GDM1 (cell line): Measurements from ENCODE around the gene PDCL2.
"Not testable (repeated sequence)": the region's sequence is repeated elsewhere in the genome, so short reads cannot be mapped to it uniquely, and the experiment has no call there.

ENCODE experiments used
- DNase-seq: peaks from one replicate; lab custom pipeline; 2025; lab: John Stamatoyannopoulos, UW

The PDCL2 gene

DNA sequence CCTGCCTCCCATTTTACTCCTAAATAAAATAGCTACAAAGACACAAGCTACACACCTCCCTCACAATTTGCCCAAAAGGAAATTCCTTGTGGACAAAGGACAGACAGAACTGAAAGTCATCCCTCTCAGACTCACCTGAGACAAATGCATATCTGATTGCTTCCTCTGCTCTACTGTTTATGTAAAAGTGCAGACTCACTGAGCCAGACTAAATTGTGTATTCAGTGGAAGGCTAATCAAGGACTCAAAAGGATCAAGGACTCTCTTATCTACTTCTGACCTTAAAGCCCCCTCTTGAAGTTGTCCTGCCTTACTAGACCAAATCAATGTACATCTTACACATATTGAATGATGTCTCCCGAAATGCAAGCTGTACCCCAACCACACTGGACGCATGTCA is 3.9 kb downstream of the PDCL2 start:
- DNase-seq = no peak

GRCh38 chr4:55582773-55583172 is 9.3 kb downstream of the PDCL2 start:
- DNase-seq = not testable (repeated sequence)

DNA sequence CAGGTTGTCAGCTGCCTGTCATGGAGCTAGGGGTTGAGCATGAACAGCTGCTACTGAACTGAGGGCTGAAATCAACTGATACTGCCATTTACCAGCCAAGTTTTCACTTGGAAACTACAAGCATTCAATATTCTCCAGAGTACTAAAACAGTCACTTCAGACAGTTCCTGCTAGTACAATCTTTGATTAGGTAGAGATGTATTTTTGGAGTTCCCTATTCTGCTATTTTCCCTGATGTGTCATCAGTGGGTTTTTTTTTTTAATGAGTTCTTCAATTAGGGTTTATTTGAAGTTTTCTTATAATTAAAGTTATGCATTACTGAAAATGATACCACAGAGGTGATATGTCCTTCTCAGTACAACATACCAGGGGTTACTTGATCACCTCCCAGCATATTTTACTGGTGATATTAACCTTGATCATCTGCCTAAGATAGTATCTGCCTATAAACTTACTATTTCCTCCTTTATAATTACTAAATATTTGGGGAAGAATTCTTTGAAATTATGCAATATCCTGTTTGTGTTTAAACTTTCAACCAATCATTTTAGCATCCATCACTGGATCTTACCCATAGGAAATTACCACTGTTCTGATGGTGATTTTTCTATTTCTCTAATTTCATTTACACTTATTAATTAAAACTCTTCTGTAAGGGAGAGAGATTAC is 13.6 kb downstream of the PDCL2 start:
- no peak for DNase-seq

GRCh38 chr4:55575513-55575912 is 16.5 kb downstream of the PDCL2 start:
- no peak for DNase-seq

GRCh38 chr4:55574252-55574651 is 17.8 kb downstream of the PDCL2 start:
- DNase-seq = no peak

GRCh38 chr4:55571806-55572205 is 20.2 kb downstream of the PDCL2 start:
- no peak for DNase-seq

DNA sequence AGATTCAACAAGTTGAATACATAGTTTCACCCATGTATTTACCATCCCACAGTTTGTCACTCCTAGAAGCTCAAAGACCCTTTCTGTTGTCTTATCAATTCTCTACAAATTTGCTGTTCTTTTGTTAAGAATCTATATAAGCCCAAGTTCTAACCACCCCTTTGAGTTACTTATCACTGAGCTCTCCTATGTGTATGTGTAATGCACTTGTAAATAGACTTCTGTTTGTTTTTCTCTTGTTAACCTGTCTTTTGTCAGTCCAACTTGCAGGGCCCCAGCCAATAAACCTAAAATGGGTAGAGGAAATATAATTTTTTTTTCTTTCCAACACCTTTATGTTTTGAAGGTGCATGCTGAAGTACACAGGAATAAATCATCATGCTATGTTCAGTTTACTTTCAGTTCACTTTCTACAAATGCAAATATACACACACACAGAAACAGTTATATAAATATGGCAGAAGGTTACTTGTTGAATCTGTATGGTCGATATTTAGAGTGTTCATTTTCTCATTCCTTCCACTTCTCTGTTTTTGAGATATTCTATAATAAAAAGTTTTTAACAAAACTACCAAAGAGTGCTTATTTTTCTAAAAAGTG is 23.0 kb downstream of the PDCL2 start:
- no peak for DNase-seq

DNA sequence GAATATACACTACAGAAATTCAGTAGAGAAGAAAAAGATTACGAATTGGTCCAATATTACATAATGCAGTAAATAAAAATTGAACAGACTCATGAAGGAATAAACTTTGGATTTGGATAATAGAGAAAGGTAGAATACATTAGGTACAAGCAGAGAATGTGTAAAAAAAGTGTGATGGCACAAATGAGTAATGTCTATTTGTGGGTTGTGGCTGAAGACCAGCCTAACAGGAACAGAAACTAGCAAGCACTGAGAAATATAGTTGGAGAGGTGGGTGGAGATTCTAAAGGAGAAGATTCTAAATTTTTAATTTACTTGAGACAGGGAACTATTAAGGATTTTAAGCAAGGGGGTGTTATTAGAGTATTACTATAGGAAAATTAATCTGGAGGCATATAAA is 30.2 kb downstream of the PDCL2 start:
- DNase-seq = no peak

DNA sequence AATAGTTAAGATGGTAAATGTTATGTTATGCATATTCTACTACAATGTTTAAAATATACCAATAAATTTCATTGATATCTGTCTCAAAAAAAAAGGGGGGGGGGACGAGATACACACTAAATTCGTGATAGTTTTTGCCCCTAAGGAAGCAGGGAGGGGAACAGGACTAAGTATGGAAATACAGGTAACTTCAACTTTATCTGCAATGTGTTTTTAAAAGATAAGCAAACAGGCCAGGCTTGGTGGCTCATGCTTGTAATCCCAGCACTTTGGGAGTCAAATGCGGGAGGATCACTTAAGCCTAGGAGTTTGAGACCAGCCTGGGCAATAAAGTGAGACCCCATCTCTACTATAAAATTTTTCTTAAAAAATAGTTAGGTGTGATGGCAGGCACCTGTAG is 31.9 kb downstream of the PDCL2 start:
- DNase-seq = no peak

DNA sequence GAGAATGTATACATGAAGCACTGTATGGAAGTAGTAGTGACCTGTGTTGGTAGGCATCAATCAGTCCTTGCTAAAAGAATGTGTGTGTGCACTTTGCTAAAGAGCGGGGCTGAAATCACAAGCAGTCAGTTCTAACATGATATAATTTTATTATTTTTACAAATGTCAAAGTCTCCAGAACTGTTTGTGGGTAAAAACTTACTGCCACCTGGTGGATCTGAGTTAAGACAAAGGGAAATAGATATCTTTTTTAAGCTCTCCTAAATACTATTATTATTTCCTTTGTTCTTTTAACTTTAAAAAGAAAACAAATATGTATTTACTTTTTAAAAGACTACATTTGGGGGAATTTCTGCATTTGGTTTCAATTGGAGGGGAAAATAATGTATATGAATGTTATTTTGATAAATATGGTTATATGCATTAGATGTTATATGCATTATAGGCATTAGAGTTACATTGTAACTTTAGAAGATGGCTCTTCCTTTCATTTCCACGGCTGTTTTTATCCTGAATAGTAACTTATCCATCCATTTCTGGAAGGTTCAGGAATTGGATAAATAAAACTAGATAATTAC is 37.5 kb downstream of the PDCL2 start:
- DNase-seq = no peak

DNA sequence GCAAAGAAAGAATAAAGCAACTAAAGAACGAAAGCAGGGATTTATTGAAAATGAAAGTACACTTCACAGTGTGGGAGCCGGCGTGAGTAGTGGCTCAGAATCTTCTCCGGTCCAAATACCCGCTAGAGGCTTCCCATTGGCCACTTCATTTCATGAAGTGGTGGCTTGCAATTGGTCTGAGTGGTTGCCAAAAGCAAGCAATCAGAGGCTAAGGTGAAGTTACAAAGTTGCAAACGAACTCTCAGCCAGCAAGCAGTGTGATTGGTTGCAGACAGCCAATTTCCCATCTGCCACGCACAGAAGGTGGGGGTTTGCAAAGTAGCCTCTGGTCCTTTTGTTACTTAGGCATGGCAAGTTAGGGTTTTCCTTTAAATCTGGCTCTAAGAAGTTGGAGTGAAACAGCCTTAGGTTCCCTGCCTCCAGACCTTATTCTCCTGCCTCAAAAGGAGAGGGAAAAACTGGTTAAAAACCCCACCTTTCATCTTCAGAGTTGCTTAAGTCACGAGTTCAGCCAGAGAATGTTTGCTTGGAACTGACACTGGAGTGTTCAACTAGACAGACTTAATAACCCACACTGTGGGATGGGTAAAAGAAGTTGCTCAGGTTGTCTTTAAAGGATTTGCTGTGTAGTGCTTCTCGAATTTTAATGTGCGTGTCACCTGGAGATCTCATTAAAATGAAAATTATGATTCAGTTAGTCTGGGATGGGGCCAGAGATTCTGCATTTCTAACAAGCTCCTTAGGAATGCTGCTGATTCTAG is 38.4 kb downstream of the PDCL2 start:
- DNase-seq = peak; percentile 15

DNA sequence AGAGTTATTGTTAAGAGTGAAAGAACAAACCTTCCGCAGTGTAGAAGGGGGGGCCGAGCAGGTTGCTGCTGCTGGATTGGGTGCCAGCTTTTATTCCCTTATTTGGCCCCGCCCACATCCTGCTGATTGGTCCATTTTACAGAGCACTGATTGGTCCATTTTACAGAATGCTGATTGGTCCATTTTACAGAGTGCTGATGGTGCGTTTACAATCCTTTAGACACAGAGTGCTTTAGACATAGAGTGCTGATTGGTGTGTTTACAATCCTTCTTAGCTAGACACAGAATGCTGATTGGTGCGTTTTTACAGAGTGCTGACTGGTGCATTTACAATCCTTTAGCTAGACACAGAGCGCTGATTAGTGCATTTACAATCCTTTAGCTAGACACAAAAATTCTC is 40.1 kb downstream of the PDCL2 start:
- DNase-seq = not testable (repeated sequence)

GRCh38 chr4:55549888-55550287 is 42.2 kb downstream of the PDCL2 start:
- DNase-seq = no peak

- no peak for DNase-seq
Measured at GRCh38 chr4:55547918-55548317, 44.1 kb downstream of the PDCL2 start.

GRCh38 chr4:55547466-55547770 is 44.6 kb downstream of the PDCL2 start:
- no peak for DNase-seq

GRCh38 chr4:55546756-55547465 is 45.1 kb downstream of the PDCL2 start, which contains the start of gene CLOCK:
TSS of gene CLOCK (minus strand) at chr4:55546909. CDS start at chr4:55482785, 64,124 bp downstream.
- peak; percentile 64 for DNase-seq

DNA sequence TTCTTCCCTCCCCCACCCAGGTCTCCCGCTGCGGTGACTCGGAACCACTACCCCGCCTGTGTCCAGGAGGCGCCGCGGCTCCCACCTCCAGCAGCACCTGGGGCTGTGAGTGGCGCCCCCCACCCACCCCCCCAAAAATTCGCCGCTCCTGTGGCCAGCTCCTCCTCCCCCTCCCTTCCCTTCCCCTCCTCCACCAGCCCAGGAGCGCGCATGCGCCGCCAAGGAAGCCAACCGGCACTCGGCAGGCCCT is 45.6 kb downstream of the PDCL2 start:
- no peak for DNase-seq

DNA sequence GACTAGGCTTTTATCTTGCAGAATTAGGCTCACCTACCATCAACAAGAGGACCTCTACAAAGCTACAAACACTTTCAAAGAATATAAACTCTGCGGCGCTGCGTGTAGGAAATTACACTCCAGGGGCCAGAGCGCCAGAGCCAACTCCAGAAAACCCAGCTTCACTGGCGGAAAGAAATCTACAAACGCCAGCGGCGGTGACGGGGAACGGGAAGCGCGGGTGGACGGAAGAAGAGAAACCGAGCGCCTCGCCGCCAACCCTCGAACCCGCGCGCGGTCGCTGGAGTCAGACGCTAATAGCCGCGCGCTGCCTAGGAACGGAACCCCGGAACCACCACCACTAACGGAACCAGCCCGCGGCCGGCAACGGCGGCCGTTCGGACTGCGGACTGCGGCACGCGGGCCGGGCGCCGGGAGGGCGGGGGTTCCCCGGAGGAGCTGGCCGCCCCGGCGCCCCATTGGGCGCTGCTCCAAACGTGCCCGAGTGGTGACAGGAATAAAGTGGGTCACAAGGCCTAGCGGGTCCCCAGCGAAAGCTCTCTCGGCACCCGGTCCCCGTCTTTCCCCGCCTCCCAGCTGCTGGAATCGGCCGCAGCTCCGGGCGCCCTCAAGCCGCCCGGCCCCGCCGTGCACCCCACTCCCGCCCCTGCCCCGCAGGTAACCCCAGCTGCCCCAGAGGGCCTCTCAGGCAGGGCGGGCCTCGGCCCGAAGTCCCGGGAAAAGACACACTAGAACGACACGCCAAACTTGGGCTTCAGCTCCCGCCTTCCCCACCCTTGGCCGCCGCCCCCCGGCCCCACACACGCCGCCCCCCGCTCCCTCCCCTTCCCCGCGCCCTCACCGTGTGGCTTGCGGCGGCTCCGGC is 46.2 kb downstream of the PDCL2 start:
- DNase-seq = peak; percentile 42

DNA sequence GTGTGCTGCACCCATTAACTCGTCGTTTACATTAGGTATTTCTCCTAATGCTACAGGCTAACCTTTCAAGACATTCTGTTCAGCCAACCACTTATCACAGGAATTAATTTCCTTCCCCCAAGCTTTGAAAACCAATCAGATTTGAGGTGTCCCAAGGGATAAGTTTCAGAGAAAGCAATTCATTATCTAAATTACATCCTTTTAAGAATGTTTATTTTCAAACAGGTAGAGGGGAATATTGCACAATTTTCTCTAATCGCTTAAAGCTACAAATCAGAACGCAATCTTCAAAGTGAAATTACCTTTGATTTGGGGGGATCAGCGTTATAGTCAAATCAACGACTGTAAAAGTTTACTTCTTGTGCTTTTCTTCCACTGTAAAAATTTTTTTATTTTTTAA is 46.9 kb downstream of the PDCL2 start:
- no peak for DNase-seq

- DNase-seq = no peak
Measured at GRCh38 chr4:55543858-55544257, 48.2 kb downstream of the PDCL2 start.

GRCh38 chr4:55540271-55540670 is 51.8 kb downstream of the PDCL2 start:
- no peak for DNase-seq

- no peak for DNase-seq
Measured at GRCh38 chr4:55539658-55540057, 52.4 kb downstream of the PDCL2 start.
